ENCODE data around the gene PHACTR1.

Gene PHACTR1

GRCh38 chr6:12967686-12968085, 251.1 kb downstream of the PHACTR1 start:
- H3K36me3 ChIP-seq (ENCODE audit: control insufficient read depth in 2 of 2, insufficient read depth in 2 of 2, low read length in 2 of 2), result no peaks in the 10 kb centered on the region
- H3K27ac ChIP-seq (ENCODE audit: low read depth in 2 of 2, low read length in 2 of 2), result no peak overlapping the region
- no peaks in the 10 kb centered on the region for H3K4me1 ChIP-seq (ENCODE audit: control insufficient read depth in 2 of 2, insufficient read depth in 2 of 2, low read length in 2 of 2)
- no peak overlapping the region for H3K9ac ChIP-seq (ENCODE audit: low read depth in 1 of 2, low read length in 2 of 2)
- no peaks in the 10 kb centered on the region for H3K9me3 ChIP-seq (ENCODE audit: control insufficient read depth in 2 of 2, low read length in 2 of 2)
- no peak overlapping the region for H3K4me3 ChIP-seq (ENCODE audit: low read length in 2 of 2)
- no peaks in the 10 kb centered on the region for H3K27me3 ChIP-seq (ENCODE audit: control insufficient read depth in 2 of 2, insufficient read depth in 2 of 2, low read length in 2 of 2)

- H3K27me3 ChIP-seq (ENCODE audit: control insufficient read depth in 2 of 2, insufficient read depth in 2 of 2, low read length in 2 of 2), result no peaks in the 10 kb centered on the region
- H3K36me3 ChIP-seq (ENCODE audit: control insufficient read depth in 2 of 2, insufficient read depth in 2 of 2, low read length in 2 of 2), result no peaks in the 10 kb centered on the region
- H3K27ac ChIP-seq (ENCODE audit: low read depth in 2 of 2, low read length in 2 of 2), result no peak overlapping the region
- H3K4me3 ChIP-seq (ENCODE audit: low read length in 2 of 2), result no peak overlapping the region
- no peaks in the 10 kb centered on the region for H3K9me3 ChIP-seq (ENCODE audit: control insufficient read depth in 2 of 2, low read length in 2 of 2)
- H3K9ac ChIP-seq (ENCODE audit: low read depth in 1 of 2, low read length in 2 of 2), result no peak overlapping the region
- no peaks in the 10 kb centered on the region for H3K4me1 ChIP-seq (ENCODE audit: control insufficient read depth in 2 of 2, insufficient read depth in 2 of 2, low read length in 2 of 2)
Measured at GRCh38 chr6:12968290-12968689, 251.7 kb downstream of the PHACTR1 start.

DNA sequence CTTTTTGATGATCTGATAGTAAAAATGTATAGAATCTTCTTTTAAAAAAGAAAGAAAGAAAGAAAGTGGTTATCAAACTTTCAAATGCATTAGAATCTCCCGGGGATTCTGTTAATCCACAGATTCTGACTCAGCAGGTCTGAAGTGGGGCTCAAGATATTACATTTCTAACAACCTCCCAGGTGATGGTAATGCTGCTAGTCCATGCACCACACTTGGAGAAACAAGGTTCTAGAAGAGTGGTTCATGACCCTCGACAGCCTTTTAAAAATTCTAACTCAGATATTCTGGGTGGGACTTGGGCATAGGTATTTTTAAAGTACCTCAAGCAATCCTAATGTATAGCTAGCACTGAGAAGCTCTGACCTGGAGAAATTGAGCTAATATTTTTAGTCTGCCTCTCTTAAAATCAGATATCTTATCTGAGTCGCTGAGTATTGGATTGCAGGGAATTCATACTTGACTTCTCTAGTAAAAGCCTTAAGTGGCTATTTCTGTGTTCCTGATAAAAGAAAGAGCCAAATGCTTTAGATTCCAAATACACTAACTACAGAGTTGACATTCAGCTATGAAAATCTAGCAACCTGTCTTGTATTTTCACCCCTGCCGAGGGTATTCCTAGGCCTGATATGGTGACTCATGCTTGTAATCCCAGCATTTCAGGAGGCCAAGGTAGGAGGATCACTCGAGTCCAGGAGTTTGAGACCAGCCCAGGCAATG, 252.4 kb downstream of the PHACTR1 start:
- no peaks in the 10 kb centered on the region for H3K9me3 ChIP-seq (ENCODE audit: control insufficient read depth in 2 of 2, low read length in 2 of 2)
- H3K4me1 ChIP-seq (ENCODE audit: control insufficient read depth in 2 of 2, insufficient read depth in 2 of 2, low read length in 2 of 2), result no peaks in the 10 kb centered on the region
- H3K4me3 ChIP-seq (ENCODE audit: low read length in 2 of 2), result no peak overlapping the region
- H3K27ac ChIP-seq (ENCODE audit: low read depth in 2 of 2, low read length in 2 of 2), result no peak overlapping the region
- H3K9ac ChIP-seq (ENCODE audit: low read depth in 1 of 2, low read length in 2 of 2), result no peak overlapping the region
- no peaks in the 10 kb centered on the region for H3K27me3 ChIP-seq (ENCODE audit: control insufficient read depth in 2 of 2, insufficient read depth in 2 of 2, low read length in 2 of 2)
- H3K36me3 ChIP-seq (ENCODE audit: control insufficient read depth in 2 of 2, insufficient read depth in 2 of 2, low read length in 2 of 2), result no peaks in the 10 kb centered on the region

GRCh38 chr6:12969966-12970365, 253.4 kb downstream of the PHACTR1 start:
- H3K9ac ChIP-seq (ENCODE audit: low read depth in 1 of 2, low read length in 2 of 2), result no peak overlapping the region
- no peak overlapping the region for H3K27ac ChIP-seq (ENCODE audit: low read depth in 2 of 2, low read length in 2 of 2)
- no peaks in the 10 kb centered on the region for H3K9me3 ChIP-seq (ENCODE audit: control insufficient read depth in 2 of 2, low read length in 2 of 2)
- no peaks in the 10 kb centered on the region for H3K36me3 ChIP-seq (ENCODE audit: control insufficient read depth in 2 of 2, insufficient read depth in 2 of 2, low read length in 2 of 2)
- H3K4me1 ChIP-seq (ENCODE audit: control insufficient read depth in 2 of 2, insufficient read depth in 2 of 2, low read length in 2 of 2), result no peaks in the 10 kb centered on the region
- no peaks in the 10 kb centered on the region for H3K27me3 ChIP-seq (ENCODE audit: control insufficient read depth in 2 of 2, insufficient read depth in 2 of 2, low read length in 2 of 2)
- H3K4me3 ChIP-seq (ENCODE audit: low read length in 2 of 2), result no peak overlapping the region

- no peaks in the 10 kb centered on the region for H3K27me3 ChIP-seq (ENCODE audit: control insufficient read depth in 2 of 2, insufficient read depth in 2 of 2, low read length in 2 of 2)
- no peaks in the 10 kb centered on the region for H3K36me3 ChIP-seq (ENCODE audit: control insufficient read depth in 2 of 2, insufficient read depth in 2 of 2, low read length in 2 of 2)
- no peaks in the 10 kb centered on the region for H3K4me1 ChIP-seq (ENCODE audit: control insufficient read depth in 2 of 2, insufficient read depth in 2 of 2, low read length in 2 of 2)
- no peaks in the 10 kb centered on the region for H3K9me3 ChIP-seq (ENCODE audit: control insufficient read depth in 2 of 2, low read length in 2 of 2)
- H3K4me3 ChIP-seq (ENCODE audit: low read length in 2 of 2), result no peak overlapping the region
- no peak overlapping the region for H3K9ac ChIP-seq (ENCODE audit: low read depth in 1 of 2, low read length in 2 of 2)
- no peak overlapping the region for H3K27ac ChIP-seq (ENCODE audit: low read depth in 2 of 2, low read length in 2 of 2)
Measured at GRCh38 chr6:12973386-12973785, 256.8 kb downstream of the PHACTR1 start.

DNA sequence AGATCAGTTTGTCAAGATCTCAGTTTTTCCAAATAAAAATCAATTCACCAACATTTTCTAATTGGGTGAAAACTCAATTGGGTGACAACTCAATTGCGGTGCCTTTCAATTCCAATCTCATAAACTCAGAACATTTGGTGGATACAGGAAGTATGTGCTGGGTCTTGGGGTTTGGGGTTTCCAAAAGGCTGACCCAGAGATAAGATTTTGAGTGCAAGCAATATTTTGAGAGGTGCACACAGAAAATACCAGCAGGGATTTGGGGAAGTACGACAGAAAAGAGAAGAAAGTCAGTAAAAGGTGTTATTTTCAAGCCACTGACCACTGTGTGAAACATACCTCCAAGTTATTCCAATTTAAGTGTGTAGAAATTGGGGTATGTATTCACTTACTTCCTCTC, 258.0 kb downstream of the PHACTR1 start:
- H3K27me3 ChIP-seq (ENCODE audit: control insufficient read depth in 2 of 2, insufficient read depth in 2 of 2, low read length in 2 of 2), result no peaks in the 10 kb centered on the region
- no peaks in the 10 kb centered on the region for H3K36me3 ChIP-seq (ENCODE audit: control insufficient read depth in 2 of 2, insufficient read depth in 2 of 2, low read length in 2 of 2)
- no peak overlapping the region for H3K9ac ChIP-seq (ENCODE audit: low read depth in 1 of 2, low read length in 2 of 2)
- no peak overlapping the region for H3K27ac ChIP-seq (ENCODE audit: low read depth in 2 of 2, low read length in 2 of 2)
- no peaks in the 10 kb centered on the region for H3K4me1 ChIP-seq (ENCODE audit: control insufficient read depth in 2 of 2, insufficient read depth in 2 of 2, low read length in 2 of 2)
- H3K9me3 ChIP-seq (ENCODE audit: control insufficient read depth in 2 of 2, low read length in 2 of 2), result no peaks in the 10 kb centered on the region
- no peak overlapping the region for H3K4me3 ChIP-seq (ENCODE audit: low read length in 2 of 2)

GRCh38 chr6:12976366-12976765, 259.8 kb downstream of the PHACTR1 start:
- no peaks in the 10 kb centered on the region for H3K27me3 ChIP-seq (ENCODE audit: control insufficient read depth in 2 of 2, insufficient read depth in 2 of 2, low read length in 2 of 2)

GRCh38 chr6:12977206-12977605, 260.6 kb downstream of the PHACTR1 start:
- Histone ChIP-seq H3K4me3 (ENCODE audit: low read length in 2 of 2) (no peak overlapping the region), H3K9ac (ENCODE audit: low read depth in 1 of 2, low read length in 2 of 2) (no peak overlapping the region), H3K27ac (ENCODE audit: low read depth in 2 of 2, low read length in 2 of 2) (no peak overlapping the region), H3K36me3 (ENCODE audit: control insufficient read depth in 2 of 2, insufficient read depth in 2 of 2, low read length in 2 of 2) (no peaks in the 10 kb centered on the region), H3K4me1 (ENCODE audit: control insufficient read depth in 2 of 2, insufficient read depth in 2 of 2, low read length in 2 of 2) (no peaks in the 10 kb centered on the region), H3K27me3 (ENCODE audit: control insufficient read depth in 2 of 2, insufficient read depth in 2 of 2, low read length in 2 of 2) (no peaks in the 10 kb centered on the region), H3K9me3 (ENCODE audit: control insufficient read depth in 2 of 2, low read length in 2 of 2) (no peaks in the 10 kb centered on the region)

More at GRCh38 chr6:12976366-12976765, 259.8 kb downstream of the PHACTR1 start:
- Histone ChIP-seq H3K4me1 (ENCODE audit: control insufficient read depth in 2 of 2, insufficient read depth in 2 of 2, low read length in 2 of 2) (no peaks in the 10 kb centered on the region), H3K36me3 (ENCODE audit: control insufficient read depth in 2 of 2, insufficient read depth in 2 of 2, low read length in 2 of 2) (no peaks in the 10 kb centered on the region), H3K9me3 (ENCODE audit: control insufficient read depth in 2 of 2, low read length in 2 of 2) (no peaks in the 10 kb centered on the region), H3K9ac (ENCODE audit: low read depth in 1 of 2, low read length in 2 of 2) (no peak overlapping the region), H3K4me3 (ENCODE audit: low read length in 2 of 2) (no peak overlapping the region), H3K27ac (ENCODE audit: low read depth in 2 of 2, low read length in 2 of 2) (no peak overlapping the region)

DNA sequence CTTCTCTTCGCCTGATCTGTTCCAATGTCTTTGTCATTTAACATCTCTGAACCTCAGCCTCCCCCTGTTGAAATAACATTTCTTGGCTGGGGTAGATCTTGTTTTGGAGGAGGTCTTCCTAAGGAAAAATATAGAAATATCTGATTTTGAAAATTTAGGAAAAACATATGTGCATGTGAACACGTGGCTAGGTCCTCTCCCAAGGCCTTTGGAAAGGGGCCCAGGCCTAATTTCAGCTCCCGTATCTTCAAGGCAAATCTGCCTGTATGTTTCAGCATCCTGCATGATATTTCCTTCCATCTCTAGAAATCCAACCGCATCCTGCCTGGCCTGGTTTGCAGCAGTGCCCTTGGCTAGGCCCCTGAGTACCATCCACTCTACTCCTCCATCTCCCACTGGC, 261.2 kb downstream of the PHACTR1 start:
- Histone ChIP-seq H3K36me3 (ENCODE audit: control insufficient read depth in 2 of 2, insufficient read depth in 2 of 2, low read length in 2 of 2) (no peaks in the 10 kb centered on the region), H3K4me1 (ENCODE audit: control insufficient read depth in 2 of 2, insufficient read depth in 2 of 2, low read length in 2 of 2) (no peaks in the 10 kb centered on the region), H3K9me3 (ENCODE audit: control insufficient read depth in 2 of 2, low read length in 2 of 2) (no peaks in the 10 kb centered on the region), H3K27me3 (ENCODE audit: control insufficient read depth in 2 of 2, insufficient read depth in 2 of 2, low read length in 2 of 2) (no peaks in the 10 kb centered on the region), H3K4me3 (ENCODE audit: low read length in 2 of 2) (no peak overlapping the region), H3K27ac (ENCODE audit: low read depth in 2 of 2, low read length in 2 of 2) (no peak overlapping the region), H3K9ac (ENCODE audit: low read depth in 1 of 2, low read length in 2 of 2) (no peak overlapping the region)

DNA sequence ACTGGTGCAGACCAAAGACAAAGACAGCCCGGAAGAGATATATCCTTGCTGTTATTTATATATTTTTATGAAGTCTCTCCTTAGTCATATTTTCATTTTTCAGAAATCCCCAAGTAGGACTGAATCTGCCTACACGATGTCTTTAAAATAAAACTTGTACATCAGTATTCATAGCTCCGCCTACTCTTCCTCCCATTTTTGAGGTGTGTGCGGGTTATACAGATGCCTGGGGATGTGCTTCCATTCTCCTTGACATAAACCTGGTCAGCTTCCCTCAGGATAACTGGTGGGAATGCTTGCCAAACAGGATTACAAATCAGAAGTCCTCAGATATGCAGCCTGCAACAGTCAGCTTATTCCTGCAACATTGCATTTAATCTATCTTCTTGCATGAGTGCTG, 264.2 kb downstream of the PHACTR1 start:
- Histone ChIP-seq H3K27me3 (ENCODE audit: control insufficient read depth in 2 of 2, insufficient read depth in 2 of 2, low read length in 2 of 2) (no peaks in the 10 kb centered on the region), H3K4me3 (ENCODE audit: low read length in 2 of 2) (no peak overlapping the region), H3K9ac (ENCODE audit: low read depth in 1 of 2, low read length in 2 of 2) (no peak overlapping the region), H3K27ac (ENCODE audit: low read depth in 2 of 2, low read length in 2 of 2) (no peak overlapping the region), H3K4me1 (ENCODE audit: control insufficient read depth in 2 of 2, insufficient read depth in 2 of 2, low read length in 2 of 2) (no peaks in the 10 kb centered on the region), H3K9me3 (ENCODE audit: control insufficient read depth in 2 of 2, low read length in 2 of 2) (no peaks in the 10 kb centered on the region), H3K36me3 (ENCODE audit: control insufficient read depth in 2 of 2, insufficient read depth in 2 of 2, low read length in 2 of 2) (no peaks in the 10 kb centered on the region)

GRCh38 chr6:12984776-12985175, 268.2 kb downstream of the PHACTR1 start:
- H3K4me3 ChIP-seq (ENCODE audit: low read length in 2 of 2), result no peak overlapping the region
- H3K9ac ChIP-seq (ENCODE audit: low read depth in 1 of 2, low read length in 2 of 2), result no peak overlapping the region
- H3K4me1 ChIP-seq (ENCODE audit: control insufficient read depth in 2 of 2, insufficient read depth in 2 of 2, low read length in 2 of 2), result no peaks in the 10 kb centered on the region
- no peaks in the 10 kb centered on the region for H3K9me3 ChIP-seq (ENCODE audit: control insufficient read depth in 2 of 2, low read length in 2 of 2)
- H3K36me3 ChIP-seq (ENCODE audit: control insufficient read depth in 2 of 2, insufficient read depth in 2 of 2, low read length in 2 of 2), result no peaks in the 10 kb centered on the region
- no peak overlapping the region for H3K27ac ChIP-seq (ENCODE audit: low read depth in 2 of 2, low read length in 2 of 2)
- no peaks in the 10 kb centered on the region for H3K27me3 ChIP-seq (ENCODE audit: control insufficient read depth in 2 of 2, insufficient read depth in 2 of 2, low read length in 2 of 2)
